ENCODE results near the gene GPR26. TPM values are rescaled to one million over a fixed set of nuclear protein-coding genes. Genes with fewer than 3 reads are reported as not detected.

Gene GPR26
- total and polyA plus RNA-seq, 2 of the 4 experiments (the other 2 are of a cell fraction), result not detected

DNA sequence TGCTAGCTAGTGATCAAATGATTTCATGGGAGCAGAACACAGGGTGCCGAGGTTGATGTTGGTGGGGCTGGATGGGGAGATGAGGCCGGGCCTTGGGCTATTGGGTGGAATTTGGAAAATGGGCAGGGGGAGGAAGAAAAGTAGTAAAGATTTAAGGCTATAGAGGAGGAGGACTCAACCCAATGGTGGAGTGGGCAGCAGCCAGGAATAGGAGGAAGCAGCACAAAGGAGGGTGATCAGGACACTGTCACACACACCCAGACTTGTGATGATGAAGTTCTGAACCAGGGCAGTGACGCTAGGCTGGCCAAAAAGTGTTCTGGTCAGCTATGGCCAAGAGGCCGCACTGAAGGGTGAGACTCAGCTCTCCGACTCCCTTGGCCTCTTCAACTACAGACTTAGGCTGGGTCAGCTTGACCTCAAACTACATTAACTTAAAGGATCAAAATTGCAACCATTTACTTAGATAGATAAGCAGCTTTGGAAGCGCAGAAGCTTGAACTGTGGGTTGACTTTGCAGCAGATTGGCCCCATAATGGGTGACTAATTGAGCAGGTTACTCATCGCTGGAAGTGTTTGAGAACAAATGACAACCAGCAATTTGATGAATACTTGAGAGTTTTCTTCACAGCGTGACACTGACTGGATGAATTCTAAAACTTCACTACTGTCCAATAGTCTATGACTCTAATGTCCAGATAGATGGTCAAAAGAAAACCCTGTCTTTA is 29.4 kb upstream of the GPR26 start:
- no peak overlapping the region for H3K9ac ChIP-seq (ENCODE audit: low read depth, low read length)
- no peak overlapping the region for H3K27ac ChIP-seq (ENCODE audit: insufficient read depth, low read length)
- ChIA-PET POLR2A (ENCODE audit: unreplicated experiment) (no interaction called here), CTCF (no interaction called here)
- no peaks in the 10 kb centered on the region for H4K20me1 ChIP-seq (ENCODE audit: insufficient read depth, low read length)
- H2AK5ac ChIP-seq (ENCODE audit: low read depth, low read length), result no peak overlapping the region
- TF ChIP-seq BHLHE40 (IDR thresholded peaks at IDR 0.05; ENCODE audit: low read depth, low read length) (no peak), RCOR1 (IDR thresholded peaks at IDR 0.05; ENCODE audit: insufficient replicate concordance, low read length) (no peak), FOS (IDR thresholded peaks at IDR 0.05; ENCODE audit: low read depth, low read length) (no peak), POLR2A (IDR thresholded peaks at IDR 0.05; ENCODE audit: low read depth, low read length) (no peak), MAFK (IDR thresholded peaks at IDR 0.05; ENCODE audit: low read depth, low read length) (no peak), RAD21 (IDR thresholded peaks at IDR 0.05; ENCODE audit: low read length) (no peak), SMC3 (IDR thresholded peaks at IDR 0.05; ENCODE audit: low read depth, low read length) (no peak), MXI1 (IDR thresholded peaks at IDR 0.05; ENCODE audit: borderline replicate concordance, low read depth, low read length) (no peak), CHD1 (IDR thresholded peaks at IDR 0.05; ENCODE audit: low read depth, low read length) (no peak), CEBPB (IDR thresholded peaks at IDR 0.05; ENCODE audit: low read depth, low read length) (no peak), MAZ (IDR thresholded peaks at IDR 0.05; ENCODE audit: borderline replicate concordance, low read depth, low read length) (no peak), RFX5 (IDR thresholded peaks at IDR 0.05; ENCODE audit: low read depth, low read length) (no peak), NFE2L2 (IDR thresholded peaks at IDR 0.05; ENCODE audit: low read depth, low read length) (no peak)
- TF ChIP-seq, protein P1, sequence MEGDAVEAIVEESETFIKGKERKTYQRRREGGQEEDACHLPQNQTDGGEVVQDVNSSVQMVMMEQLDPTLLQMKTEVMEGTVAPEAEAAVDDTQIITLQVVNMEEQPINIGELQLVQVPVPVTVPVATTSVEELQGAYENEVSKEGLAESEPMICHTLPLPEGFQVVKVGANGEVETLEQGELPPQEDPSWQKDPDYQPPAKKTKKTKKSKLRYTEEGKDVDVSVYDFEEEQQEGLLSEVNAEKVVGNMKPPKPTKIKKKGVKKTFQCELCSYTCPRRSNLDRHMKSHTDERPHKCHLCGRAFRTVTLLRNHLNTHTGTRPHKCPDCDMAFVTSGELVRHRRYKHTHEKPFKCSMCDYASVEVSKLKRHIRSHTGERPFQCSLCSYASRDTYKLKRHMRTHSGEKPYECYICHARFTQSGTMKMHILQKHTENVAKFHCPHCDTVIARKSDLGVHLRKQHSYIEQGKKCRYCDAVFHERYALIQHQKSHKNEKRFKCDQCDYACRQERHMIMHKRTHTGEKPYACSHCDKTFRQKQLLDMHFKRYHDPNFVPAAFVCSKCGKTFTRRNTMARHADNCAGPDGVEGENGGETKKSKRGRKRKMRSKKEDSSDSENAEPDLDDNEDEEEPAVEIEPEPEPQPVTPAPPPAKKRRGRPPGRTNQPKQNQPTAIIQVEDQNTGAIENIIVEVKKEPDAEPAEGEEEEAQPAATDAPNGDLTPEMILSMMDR (conservative IDR thresholded peaks at IDR 0.05; ENCODE audit: low read depth, low read length), result no peak
- TF ChIP-seq, protein P2, sequence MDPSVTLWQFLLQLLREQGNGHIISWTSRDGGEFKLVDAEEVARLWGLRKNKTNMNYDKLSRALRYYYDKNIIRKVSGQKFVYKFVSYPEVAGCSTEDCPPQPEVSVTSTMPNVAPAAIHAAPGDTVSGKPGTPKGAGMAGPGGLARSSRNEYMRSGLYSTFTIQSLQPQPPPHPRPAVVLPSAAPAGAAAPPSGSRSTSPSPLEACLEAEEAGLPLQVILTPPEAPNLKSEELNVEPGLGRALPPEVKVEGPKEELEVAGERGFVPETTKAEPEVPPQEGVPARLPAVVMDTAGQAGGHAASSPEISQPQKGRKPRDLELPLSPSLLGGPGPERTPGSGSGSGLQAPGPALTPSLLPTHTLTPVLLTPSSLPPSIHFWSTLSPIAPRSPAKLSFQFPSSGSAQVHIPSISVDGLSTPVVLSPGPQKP (IDR thresholded peaks at IDR 0.05; ENCODE audit: borderline replicate concordance, low read depth, low read length), result no peak
- TF ChIP-seq, protein P3, sequence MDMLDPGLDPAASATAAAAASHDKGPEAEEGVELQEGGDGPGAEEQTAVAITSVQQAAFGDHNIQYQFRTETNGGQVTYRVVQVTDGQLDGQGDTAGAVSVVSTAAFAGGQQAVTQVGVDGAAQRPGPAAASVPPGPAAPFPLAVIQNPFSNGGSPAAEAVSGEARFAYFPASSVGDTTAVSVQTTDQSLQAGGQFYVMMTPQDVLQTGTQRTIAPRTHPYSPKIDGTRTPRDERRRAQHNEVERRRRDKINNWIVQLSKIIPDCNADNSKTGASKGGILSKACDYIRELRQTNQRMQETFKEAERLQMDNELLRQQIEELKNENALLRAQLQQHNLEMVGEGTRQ (IDR thresholded peaks at IDR 0.05; ENCODE audit: low read depth, low read length), result no peak
- no peak overlapping the region for H3K18ac ChIP-seq (ENCODE audit: low read depth, low read length)
- no peak overlapping the region for H2BK120ac ChIP-seq (ENCODE audit: low read depth, low read length)
- dilution Hi-C loops (cut with HindIII; ENCODE audit: low sequenced_read_pairs, unreplicated experiment), result no loop called here
- no peak overlapping the region for H3K4ac ChIP-seq (ENCODE audit: low read depth, low read length)
- ATAC-seq (ENCODE audit: low read depth) (no peak), DNase-seq (no peak)
- in situ Hi-C loops (cut with MboI; ENCODE audit: low sequenced_read_pairs), result no loop called here
- no peaks in the 10 kb centered on the region for H3K27me3 ChIP-seq (ENCODE audit: control insufficient read depth, insufficient read depth, low read length)
- no peak overlapping the region for H2BK15ac ChIP-seq (ENCODE audit: low read depth, low read length)
- H3K9me3 ChIP-seq (ENCODE audit: control insufficient read depth, insufficient read depth, low read length), result peaks cover 40% of the 10 kb centered on the region
- H3K4me2 ChIP-seq (ENCODE audit: low read depth, low read length), result no peak overlapping the region
- intact Hi-C loops (cut with micrococcal nuclease), result no loop called here
- no peak overlapping the region for H2AFZ ChIP-seq (replicated peaks; ENCODE audit: low read length, poor library complexity)
- no peaks in the 10 kb centered on the region for H3K79me1 ChIP-seq (ENCODE audit: low read depth in 1 of 2, low read length in 2 of 2)
- H3K23ac ChIP-seq (ENCODE audit: low read depth, low read length), result no peak overlapping the region
- H2BK20ac ChIP-seq (ENCODE audit: low read depth, low read length), result no peak overlapping the region
- no peak overlapping the region for H4K91ac ChIP-seq (ENCODE audit: insufficient read depth, low read depth, low read length)
- no peak overlapping the region for H2BK5ac ChIP-seq (ENCODE audit: low read depth, low read length, poor library complexity, severe bottlenecking)
- H2AK9ac ChIP-seq (replicated peaks; ENCODE audit: low read depth, low read length, poor library complexity), result no peak overlapping the region
- WGBS, 2 experiments (ENCODE audit: extremely low coverage in 2 of 2, insufficient read length in 1 of 2), result 35% methylated on average over 2 of the region's 8 CpGs; no CpG with 5 or more reads in 1 of the 2 experiments
- H4K8ac ChIP-seq (ENCODE audit: low read depth in 2 of 2, low read length in 2 of 2), result no peak overlapping the region
- no peak overlapping the region for H3K14ac ChIP-seq (replicated peaks; ENCODE audit: low read depth, low read length)
- H3K56ac ChIP-seq (ENCODE audit: extremely low read depth, insufficient read depth, low read length), result no peak overlapping the region
- H3K4me3 ChIP-seq (ENCODE audit: insufficient read depth, low read depth, low read length), result no peak overlapping the region
- no peak overlapping the region for H4K5ac ChIP-seq (ENCODE audit: low read depth, low read length)
- BruUV-seq (replicated peaks), result no TSS peak
- no peaks in the 10 kb centered on the region for H3K9me1 ChIP-seq (ENCODE audit: insufficient read depth, low read length)
- H3K4me1 ChIP-seq (ENCODE audit: control insufficient read depth, insufficient read depth, low read length), result no peaks in the 10 kb centered on the region
- H3K36me3 ChIP-seq (ENCODE audit: control insufficient read depth, insufficient read depth, low read length), result no peaks in the 10 kb centered on the region

All from IMR-90 (cell line).